A673 (cell line): Measurements from ENCODE around the gene CCDC157.

Source experiments
- CTCF ChIP-seq: fragments of 300-800, 200-600 bp; sonication (generic); conservative IDR thresholded peaks from 2 replicates; pipeline ENCODE4 v1.5.1; 2017; ENCODE audit warnings: low read depth, mild to moderate bottlenecking, antibody characterized with exemption, low read length, moderate library complexity, mixed read lengths
- EZH2 ChIP-seq: fragments of 200-600 bp; sonication (generic); IDR thresholded peaks from 2 replicates; pipeline ENCODE4 v1.6.1; 2017; ENCODE audit warnings: borderline replicate concordance, low read depth, mild to moderate bottlenecking, mixed read lengths, antibody characterized with exemption, low read length; ENCODE audit not compliant: poor library complexity, severe bottlenecking

- TF ChIP-seq CTCF (no peak), EZH2 (no peak)
These were observed 16.1 kb downstream of the CCDC157 start for GRCh38 chr22:30372915-30373314.
